Pancreas (tissue), 10 donors: ENCODE data around the gene NXN. TPM values are rescaled to one million over a fixed set of nuclear protein-coding genes. Genes with fewer than 3 reads are reported as not detected.

Experiments used
- ATAC-seq, 4 donors: fragments of 200-7000 bp; cut with Tn5 transposase; one replicate each; pipeline versions ENCODE4 v1.8.0 to v1.9.1; 2020; ENCODE audit warnings: mild to moderate bottlenecking in 4 of 4, moderate library complexity in 4 of 4
- DNase-seq, 6 donors: peaks; one replicate each; pipeline ENCODE4 v3.0.0-alpha.2; 2020
- FAIRE-seq: peaks from 2 replicates; lab custom pipeline; 2012; peaks lifted over from hg19 to GRCh38; lab: Jason Lieb, UNC
- H3K27ac ChIP-seq, 4 donors: fragments of 200-600 bp; sonication (generic); 1 replicate in 3 of 4; 2 replicates in 1 of 4; pipeline versions ENCODE4 v1.5.0 to v1.8.0; 2020
- H3K27me3 ChIP-seq, 4 donors: fragments of 200-600 bp; one replicate each; pipeline ENCODE4 v1.8.0; 2021
- H3K36me3 ChIP-seq, 3 donors: fragments of 200-600 bp; sonication (generic) in 1 of 3; one replicate each; pipeline versions ENCODE4 v1.5.0 to v1.8.0; 2020 to 2021
- H3K4me1 ChIP-seq, 3 donors: fragments of 200-600 bp; one replicate each; pipeline ENCODE4 v1.8.0; 2021
- H3K4me3 ChIP-seq, 4 donors: fragments of 200-600 bp; sonication (generic) in 2 of 4; one replicate each; pipeline versions ENCODE4 v1.5.0 to v1.8.0; 2020 to 2021
- H3K9me3 ChIP-seq, 4 donors: fragments of 200-600 bp; one replicate each; pipeline ENCODE4 v1.8.0; 2021
- CTCF ChIP-seq, 4 donors: fragments of 200-600 bp; sonication (generic) in 3 of 4; IDR thresholded peaks; one replicate each; pipeline versions ENCODE4 v1.5.0 to v1.8.0; 2021; ENCODE audit warnings: antibody characterized with exemption in 4 of 4
- WGBS, 2 donors: extraction: QIAGEN DNeasy Blood & Tissue Kit; methylation state at CpG; one replicate each; pipeline ENCODE4 v1.1.7; 2013; 5-methylcytosine and 5-hydroxymethylcytosine counted together
- intact Hi-C, 3 donors: fragments of 100-400 bp; cut with DNase I; formaldehyde crosslinking; loops; one replicate each; pipeline versions ENCODE4 v1.11.1 to v1.14.2; 2022
- polyA plus RNA-seq, 2 donors: library from polyadenylated mRNA; stranded (reverse); fragments of 200-250 nt; gene quantifications; one replicate each; pipeline ENCODE4 v1.2.3, GENCODE V29; 2013
- total RNA-seq, 6 donors: library from RNA; stranded (reverse); fragmentation: NEBNext Ultra II Directional in 4 of 6; extraction: Animal tissue kit (Norgen Biotek cat#: 25700) in 4 of 6; gene quantifications; one replicate each; pipeline versions ENCODE4 v1.2.1 to v1.2.4, GENCODE V29; 2021 to 2023
- donor health status: healthy with polysubstance abuse.
- donor health status: DM: no; HTN: no; CAD: no; lungs with moderate emphysema.
- donor health status: DM: no; HTN: no; CAD: no.
- donor health status: control.
- donor health status: control.
- donor health status: Bipolar disorder and iron deficiency.
- donor health status: DM: yes; HTN: yes; CAD: no.
- donor health status: DM: no; HTN: no; CAD: no.
- donor health status: DM: no; HTN: no; CAD: no.
- donor health status: DM: yes; HTN: yes; CAD: no.

Gene NXN
- total and polyA plus RNA-seq, 8 donors, result 17.4 to 35.0 (median 29.4) TPM

GRCh38 chr17:965311-965989 is 14.1 kb downstream of the NXN start:
- WGBS, 2 donors, result 76 to 77% methylated on average over 12 of the region's 12 CpGs
- FAIRE-seq (no peak), DNase-seq (no peak), ATAC-seq (no peak)
- TF ChIP-seq CTCF (IDR thresholded peaks at IDR 0.05), result no peak
- peaks cover 0 to 5% (median 0%) of the 10 kb centered on the region in 3 donors for H3K4me1 ChIP-seq
- H3K27ac ChIP-seq, result no peak overlapping the region
- intact Hi-C loops, result no loop called here
- H3K4me3 ChIP-seq, result no peak overlapping the region
- no peaks in the 10 kb centered on the region for H3K36me3 ChIP-seq
- no peaks in the 10 kb centered on the region for H3K27me3 ChIP-seq
- no peaks in the 10 kb centered on the region for H3K9me3 ChIP-seq

GRCh38 chr17:964876-965275 is 14.7 kb downstream of the NXN start:
- Histone ChIP-seq H3K27me3 (no peaks in the 10 kb centered on the region), H3K4me3 (no peak overlapping the region), H3K27ac (no peak overlapping the region), H3K36me3 (no peaks in the 10 kb centered on the region), H3K9me3 (no peaks in the 10 kb centered on the region), H3K4me1 (no peaks in the 10 kb centered on the region)
- TF ChIP-seq CTCF (IDR thresholded peaks at IDR 0.05), result no peak
- DNase-seq, result no peak
- ATAC-seq, result no peak
- FAIRE-seq, result no peak
- intact Hi-C loops, result no loop called here
- WGBS, 2 donors, result 74 to 75% methylated on average over 14 of the region's 14 CpGs

- 87 to 91% methylated on average over 11 of the region's 11 CpGs for WGBS, 2 donors
- H3K4me1 ChIP-seq, result no peaks in the 10 kb centered on the region
- no peak for DNase-seq
- intact Hi-C loops, result no loop called here
- no peak overlapping the region for H3K27ac ChIP-seq
- FAIRE-seq, result no peak
- H3K27me3 ChIP-seq, result no peaks in the 10 kb centered on the region
- no peak overlapping the region for H3K4me3 ChIP-seq
- TF ChIP-seq CTCF (IDR thresholded peaks at IDR 0.05), result no peak
- no peak for ATAC-seq
- no peaks in the 10 kb centered on the region for H3K36me3 ChIP-seq
- no peaks in the 10 kb centered on the region for H3K9me3 ChIP-seq
Observed at GRCh38 chr17:962670-963069, 16.9 kb downstream of the NXN start.

- H3K36me3 ChIP-seq, result no peaks in the 10 kb centered on the region
- no peaks in the 10 kb centered on the region for H3K4me1 ChIP-seq
- WGBS, 2 donors, result 60 to 68% methylated on average over 8 of the region's 8 CpGs
- ATAC-seq (peak in 3 of 4 donors; percentile 31 to 45 (median 38)), DNase-seq (peak in 1 of 6 donors; percentile 18), FAIRE-seq (no peak)
- TF ChIP-seq CTCF (IDR thresholded peaks at IDR 0.05), result no peak
- intact Hi-C loops, result no loop called here
- no peaks in the 10 kb centered on the region for H3K27me3 ChIP-seq
- no peak overlapping the region for H3K4me3 ChIP-seq
- no peak overlapping the region for H3K27ac ChIP-seq
- H3K9me3 ChIP-seq, result no peaks in the 10 kb centered on the region
Observed at GRCh38 chr17:962166-962565, 17.4 kb downstream of the NXN start.

GRCh38 chr17:958712-959451 is 20.7 kb downstream of the NXN start:
- Histone ChIP-seq H3K4me3 (no peak overlapping the region), H3K27me3 (no peaks in the 10 kb centered on the region), H3K9me3 (no peaks in the 10 kb centered on the region), H3K36me3 (no peaks in the 10 kb centered on the region), H3K27ac (no peak overlapping the region), H3K4me1 (no peaks in the 10 kb centered on the region)
- intact Hi-C loops, result no loop called here
- ATAC-seq (no peak), FAIRE-seq (no peak), DNase-seq (peak in 1 of 6 donors; percentile 17)
- WGBS, 2 donors, result 93 to 94% methylated on average over 31 of the region's 31 CpGs
- no peak for TF ChIP-seq CTCF (IDR thresholded peaks at IDR 0.05)
